CD14-positive monocyte (primary cell): ENCODE measurements around the gene SYT13. TPM values are rescaled to one million over a fixed set of nuclear protein-coding genes. Genes with fewer than 3 reads are reported as not detected.

ENCODE experiments used
- DNase-seq, 3 donors: peaks; one replicate each; pipeline ENCODE4 v3.0.0-alpha.2; 2011 to 2022
- H2AFZ ChIP-seq: 2 replicates; pipeline ENCODE4 v1.6.0; 2012; ENCODE audit warnings: mild to moderate bottlenecking, low read depth, low read length, inconsistent platforms; ENCODE audit not compliant: insufficient read depth, poor library complexity, severe bottlenecking
- H3K27ac ChIP-seq, 2 donors: 1 replicate in 1 of 2; 2 replicates in 1 of 2; pipeline ENCODE4 v1.5.1; 2012 to 2013; ENCODE audit warnings: low read length in 2 of 2, control low read depth in 1 of 2, inconsistent platforms in 1 of 2, low read depth in 1 of 2, mild to moderate bottlenecking in 1 of 2
- H3K27me3 ChIP-seq, 2 donors: one replicate each; pipeline versions ENCODE4 v1.6.0 to v1.6.1; 2011 to 2013; ENCODE audit warnings: low read length in 2 of 2; ENCODE audit not compliant: control insufficient read depth in 2 of 2, insufficient read depth in 2 of 2
- H3K36me3 ChIP-seq, 2 donors: replicated peaks in 1 of 2; 1 replicate in 1 of 2; 2 replicates in 1 of 2; pipeline versions ENCODE4 v1.5.1 to v1.6.1; 2012 to 2013; ENCODE audit warnings: low read length in 2 of 2, control low read depth in 1 of 2, inconsistent platforms in 1 of 2, mild to moderate bottlenecking in 1 of 2; ENCODE audit not compliant: insufficient read depth in 2 of 2, control insufficient read depth in 1 of 2
- H3K4me1 ChIP-seq, 2 donors: 1 replicate in 1 of 2; 2 replicates in 1 of 2; pipeline versions ENCODE4 v1.5.1 to v1.6.1; 2012 to 2013; ENCODE audit warnings: low read length in 2 of 2, control low read depth in 1 of 2, inconsistent platforms in 1 of 2, mild to moderate bottlenecking in 1 of 2, moderate library complexity in 1 of 2; ENCODE audit not compliant: insufficient read depth in 2 of 2, control insufficient read depth in 1 of 2
- H3K4me2 ChIP-seq: replicated peaks from 2 replicates; pipeline ENCODE3; 2012; ENCODE audit warnings: low read length, moderate library complexity, mild to moderate bottlenecking; ENCODE audit not compliant: poor library complexity, severe bottlenecking; ENCODE audit errors: extremely low read depth
- H3K4me3 ChIP-seq, 3 experiments: fragments of 200-600 bp in 1 of 3; sonication (generic) in 1 of 3; replicated peaks in 1 of 3; 1 replicate in 2 of 3; 2 replicates in 1 of 3; pipeline ENCODE4 v1.5.1; 2011 to 2013; ENCODE audit warnings: low read length in 3 of 3, mild to moderate bottlenecking in 3 of 3, control low read depth in 2 of 3, low read depth in 2 of 3, inconsistent platforms in 1 of 3, moderate library complexity in 1 of 3
- H3K79me2 ChIP-seq: 2 replicates; pipeline ENCODE4 v1.6.0; 2012; ENCODE audit warnings: mild to moderate bottlenecking, control low read depth, inconsistent platforms, low read length, moderate library complexity; ENCODE audit not compliant: insufficient read depth
- H3K9ac ChIP-seq: 2 replicates; pipeline ENCODE4 v1.6.0; 2017; ENCODE audit warnings: low read length, mild to moderate bottlenecking; ENCODE audit not compliant: insufficient read depth, poor library complexity, severe bottlenecking
- H3K9me3 ChIP-seq, 2 donors: replicated peaks in 1 of 2; 1 replicate in 1 of 2; 2 replicates in 1 of 2; pipeline versions ENCODE4 v1.5.1 to v1.6.1; 2012 to 2013; ENCODE audit warnings: low read length in 2 of 2, control low read depth in 1 of 2; ENCODE audit not compliant: control insufficient read depth in 1 of 2, insufficient read depth in 1 of 2
- H4K20me1 ChIP-seq: 2 replicates; pipeline ENCODE4 v1.6.0; 2012; ENCODE audit warnings: mild to moderate bottlenecking, low read length, control low read depth, moderate library complexity; ENCODE audit not compliant: insufficient read depth
- H3K27ac Mint-ChIP-seq, 7 donors: one replicate each; pipeline ENCODE4 v1.8.0; 2020; ENCODE audit warnings: mild to moderate bottlenecking in 7 of 7, mixed read lengths in 7 of 7, moderate library complexity in 6 of 7, inconsistent platforms in 2 of 7
- H3K27me3 Mint-ChIP-seq, 3 donors: one replicate each; pipeline ENCODE4 v1.8.0; 2021 to 2022; ENCODE audit warnings: low read depth in 3 of 3, mild to moderate bottlenecking in 3 of 3, mixed read lengths in 3 of 3, moderate library complexity in 3 of 3, inconsistent platforms in 1 of 3
- H3K36me3 Mint-ChIP-seq, 2 donors: one replicate each; pipeline ENCODE4 v1.8.0; 2020; ENCODE audit warnings: mixed read lengths in 2 of 2, inconsistent platforms in 1 of 2, mild to moderate bottlenecking in 1 of 2
- H3K4me1 Mint-ChIP-seq: one replicate; pipeline ENCODE4 v1.8.0; 2020; ENCODE audit warnings: mild to moderate bottlenecking, mixed read lengths
- H3K4me3 Mint-ChIP-seq, 2 donors: one replicate each; pipeline ENCODE4 v1.8.0; 2020; ENCODE audit warnings: mild to moderate bottlenecking in 2 of 2, mixed read lengths in 2 of 2, moderate library complexity in 1 of 2
- H3K9me3 Mint-ChIP-seq, 7 donors: one replicate each; pipeline ENCODE4 v1.8.0; 2020 to 2022; ENCODE audit warnings: mixed read lengths in 7 of 7, mild to moderate bottlenecking in 6 of 7, moderate library complexity in 6 of 7, inconsistent platforms in 2 of 7
- CTCF ChIP-seq: fragments of 200-600 bp; IDR thresholded peaks from one replicate; pipeline ENCODE4 v1.8.0; 2022; ENCODE audit warnings: antibody characterized with exemption, mild to moderate bottlenecking
- WGBS: methylation state at CpG from one replicate; pipeline ENCODE4 v1.1.5; 2013; ENCODE audit warnings: missing lambda C conversion rate; ENCODE audit not compliant: insufficient coverage; 5-methylcytosine and 5-hydroxymethylcytosine counted together
- intact Hi-C, 2 donors: fragments of 100-400 bp; cut with micrococcal nuclease; formaldehyde crosslinking; loops; one replicate each; pipeline versions ENCODE4 v1.15.0 to v1.15.1; 2023
- polyA plus RNA-seq, 3 donors: library from polyadenylated mRNA; depleted of rRNA in 1 of 3; unstranded in 2 of 3; stranded (reverse) in 1 of 3; fragments of 300-500 nt in 2 of 3; fragments of >200 nt in 1 of 3; fragmentation: Illumina TruSeq in 2 of 3; gene quantifications; 1 replicate in 2 of 3; 2 replicates in 1 of 3; pipeline ENCODE4 v1.2.3, GENCODE V29; 2012 to 2021

SYT13 gene
- polyA plus RNA-seq, 3 donors: not detected

- H3K27ac Mint-ChIP-seq: peak overlapping the region in 1 of 7 donors; percentile 7
- H3K27me3 ChIP-seq: peaks cover 0 to 2% of the 10 kb centered on the region in 2 donors
- TF ChIP-seq CTCF: no peak
- no peaks in the 10 kb centered on the region for H4K20me1 ChIP-seq
- no peak overlapping the region for H3K9ac ChIP-seq
- H3K27me3 Mint-ChIP-seq: peaks cover 2 to 11% (median 6%) of the 10 kb centered on the region in 3 donors
- H3K9me3 Mint-ChIP-seq: no peaks in the 10 kb centered on the region
- no peaks in the 10 kb centered on the region for H3K4me1 ChIP-seq
- no peak overlapping the region for H3K4me3 ChIP-seq
- H2AFZ ChIP-seq: no peak overlapping the region
- no peak overlapping the region for H3K4me3 Mint-ChIP-seq
- no peaks in the 10 kb centered on the region for H3K4me1 Mint-ChIP-seq
- intact Hi-C loops: loop anchor here (10.0 kb wide), 1 partner anchor 184 kb away; no protein-coding TSS in a partner anchor
- no peaks in the 10 kb centered on the region for H3K36me3 ChIP-seq
- DNase-seq: no peak
- no peak overlapping the region for H3K4me2 ChIP-seq
- 66% methylated on average over 2 of the region's 7 CpGs for WGBS
- H3K36me3 Mint-ChIP-seq: no peaks in the 10 kb centered on the region
- H3K9me3 ChIP-seq: no peaks in the 10 kb centered on the region
- H3K27ac ChIP-seq: no peak overlapping the region
- H3K79me2 ChIP-seq: no peaks in the 10 kb centered on the region
Observed at GRCh38 chr11:45298718-45299117, 12.6 kb upstream of the SYT13 start.

GRCh38 chr11:45296075-45296474, 9.9 kb upstream of the SYT13 start:
- WGBS: no CpG with 5 or more reads among the region's 3 CpGs
- Histone ChIP-seq H3K79me2 (no peaks in the 10 kb centered on the region), H3K9me3 (no peaks in the 10 kb centered on the region), H3K36me3 (no peaks in the 10 kb centered on the region), H3K27ac (no peak overlapping the region), H3K27me3 (peaks cover 0 to 5% of the 10 kb centered on the region in 2 donors), H3K4me3 (no peak overlapping the region), H3K4me1 (no peaks in the 10 kb centered on the region), H4K20me1 (no peaks in the 10 kb centered on the region), H3K4me2 (no peak overlapping the region), H2AFZ (no peak overlapping the region), H3K9ac (no peak overlapping the region)
- DNase-seq: no peak
- no peaks in the 10 kb centered on the region for H3K36me3 Mint-ChIP-seq
- H3K4me3 Mint-ChIP-seq: no peak overlapping the region
- peaks cover 2 to 10% (median 10%) of the 10 kb centered on the region in 3 donors for H3K27me3 Mint-ChIP-seq
- peak overlapping the region in 1 of 7 donors; percentile 65 for H3K27ac Mint-ChIP-seq
- TF ChIP-seq CTCF: no peak
- no peaks in the 10 kb centered on the region for H3K4me1 Mint-ChIP-seq
- no peaks in the 10 kb centered on the region for H3K9me3 Mint-ChIP-seq
- intact Hi-C loops: loop anchor here (10.0 kb wide), 1 partner anchor 181 kb away; no protein-coding TSS in a partner anchor
